Gastroesophageal sphincter (tissue), 4 donors: ENCODE measurements around the gene PRDM2. TPM values are rescaled to one million over a fixed set of nuclear protein-coding genes. Genes with fewer than 3 reads are reported as not detected.
A peak's percentile ranks its signal among the peaks of the same experiment; 100 is the strongest.

Experiments used
- ATAC-seq: fragments of 150-250 bp; one replicate; pipeline ENCODE4 v1.9.1; 2016; ENCODE audit warnings: mild to moderate bottlenecking, moderate library complexity
- H3K27ac ChIP-seq, 4 donors: fragments of 200-600 bp; sonication (generic) in 3 of 4; 1 replicate in 3 of 4; 2 replicates in 1 of 4; pipeline ENCODE4 v1.5.1; 2016 to 2019
- H3K27me3 ChIP-seq: fragments of 200-600 bp; sonication (generic); one replicate; pipeline ENCODE4 v1.5.1; 2019
- H3K36me3 ChIP-seq, 2 donors: fragments of 200-600 bp; sonication (generic); one replicate each; pipeline ENCODE4 v1.5.1; 2019; ENCODE audit warnings: control low read depth in 1 of 2
- H3K4me1 ChIP-seq, 3 donors: fragments of 200-600 bp; sonication (generic); 1 replicate in 2 of 3; 2 replicates in 1 of 3; pipeline ENCODE4 v1.5.1; 2016 to 2019; ENCODE audit warnings: control low read depth in 2 of 3
- H3K4me3 ChIP-seq, 2 donors: fragments of 200-600 bp; sonication (generic); one replicate each; pipeline ENCODE4 v1.5.1; 2019; ENCODE audit warnings: mild to moderate bottlenecking in 1 of 2, moderate library complexity in 1 of 2
- H3K9me3 ChIP-seq, 3 donors: fragments of 200-600 bp; sonication (generic); one replicate each; pipeline ENCODE4 v1.5.1; 2017 to 2019; ENCODE audit warnings: control low read depth in 2 of 3
- EP300 ChIP-seq: sonication (generic); formaldehyde crosslinking; IDR thresholded peaks from one replicate; pipeline ENCODE4 v1.6.1; 2017; ENCODE audit warnings: antibody characterized with exemption, mild to moderate bottlenecking
- POLR2A ChIP-seq, 2 donors: fragments of 450-650 bp; IDR thresholded peaks; one replicate each; pipeline ENCODE4 v1.6.1; 2017; ENCODE audit warnings: antibody characterized with exemption in 2 of 2, mild to moderate bottlenecking in 2 of 2, moderate library complexity in 1 of 2
- POLR2AphosphoS5 ChIP-seq: sonication (generic); formaldehyde crosslinking; IDR thresholded peaks from one replicate; pipeline ENCODE4 v1.6.1; 2017; ENCODE audit warnings: antibody characterized with exemption
- WGBS, 2 donors: methylation state at CpG; one replicate each; pipeline ENCODE4 v1.1.5; 2018; ENCODE audit warnings: low coverage in 1 of 2; 5-methylcytosine and 5-hydroxymethylcytosine counted together
- total RNA-seq, 4 donors: library from RNA; depleted of rRNA; stranded (reverse); fragments of >200 nt; gene quantifications; one replicate each; pipeline ENCODE4 v1.1.0, GENCODE V29; 2016
- TF ChIP-seq, protein P1 (sequence below), 4 experiments: fragments of 200-600 bp in 2 of 4; fragments of 450-650 bp in 2 of 4; sonication (generic) in 1 of 4; IDR thresholded peaks; one replicate each; pipeline ENCODE4 v1.5.1; 2017 to 2019; ENCODE audit warnings: antibody characterized with exemption in 4 of 4, mild to moderate bottlenecking in 2 of 4, moderate library complexity in 2 of 4

Gene PRDM2
- total RNA-seq, 4 donors from 2014 or later: 23.7 to 55.6 (median 43.0) TPM

DNA sequence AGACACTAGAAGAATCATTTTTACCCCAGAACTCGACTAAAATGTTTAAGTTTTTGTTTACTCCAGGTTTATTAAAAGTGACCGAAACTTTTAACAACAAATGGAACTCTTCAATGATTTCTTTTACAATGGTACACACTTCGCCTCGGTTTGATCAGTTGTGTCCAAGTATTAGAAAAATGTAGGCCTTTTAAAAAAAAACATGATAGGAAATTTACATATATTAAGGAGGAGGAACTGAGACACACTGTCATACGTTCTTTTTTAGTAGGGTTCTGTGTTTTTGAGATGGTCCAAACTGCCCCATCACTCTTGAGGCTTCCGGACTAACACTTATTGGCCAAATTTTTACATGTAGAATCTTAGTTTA is 1.3 kb downstream of the PRDM2 start:
- Histone ChIP-seq H3K36me3 (no peaks in the 10 kb centered on the region), H3K4me3 (peak overlapping the region; percentile 68 to 83), H3K27ac (peak overlapping the region in 3 of 4 donors; percentile 88 to 95 (median 89)), H3K9me3 (no peaks in the 10 kb centered on the region), H3K27me3 (no peaks in the 10 kb centered on the region), H3K4me1 (peaks cover 0 to 19% (median 4%) of the 10 kb centered on the region in 3 donors)
- ATAC-seq: no peak
- WGBS, 2 donors: 65 to 69% methylated on average over 6 of the region's 6 CpGs
- TF ChIP-seq EP300 (no peak), POLR2AphosphoS5 (no peak), POLR2A (IDR thresholded peaks at IDR 0.05) (no peak)
- TF ChIP-seq, protein P1, sequence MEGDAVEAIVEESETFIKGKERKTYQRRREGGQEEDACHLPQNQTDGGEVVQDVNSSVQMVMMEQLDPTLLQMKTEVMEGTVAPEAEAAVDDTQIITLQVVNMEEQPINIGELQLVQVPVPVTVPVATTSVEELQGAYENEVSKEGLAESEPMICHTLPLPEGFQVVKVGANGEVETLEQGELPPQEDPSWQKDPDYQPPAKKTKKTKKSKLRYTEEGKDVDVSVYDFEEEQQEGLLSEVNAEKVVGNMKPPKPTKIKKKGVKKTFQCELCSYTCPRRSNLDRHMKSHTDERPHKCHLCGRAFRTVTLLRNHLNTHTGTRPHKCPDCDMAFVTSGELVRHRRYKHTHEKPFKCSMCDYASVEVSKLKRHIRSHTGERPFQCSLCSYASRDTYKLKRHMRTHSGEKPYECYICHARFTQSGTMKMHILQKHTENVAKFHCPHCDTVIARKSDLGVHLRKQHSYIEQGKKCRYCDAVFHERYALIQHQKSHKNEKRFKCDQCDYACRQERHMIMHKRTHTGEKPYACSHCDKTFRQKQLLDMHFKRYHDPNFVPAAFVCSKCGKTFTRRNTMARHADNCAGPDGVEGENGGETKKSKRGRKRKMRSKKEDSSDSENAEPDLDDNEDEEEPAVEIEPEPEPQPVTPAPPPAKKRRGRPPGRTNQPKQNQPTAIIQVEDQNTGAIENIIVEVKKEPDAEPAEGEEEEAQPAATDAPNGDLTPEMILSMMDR (IDR thresholded peaks at IDR 0.05): no peak

DNA sequence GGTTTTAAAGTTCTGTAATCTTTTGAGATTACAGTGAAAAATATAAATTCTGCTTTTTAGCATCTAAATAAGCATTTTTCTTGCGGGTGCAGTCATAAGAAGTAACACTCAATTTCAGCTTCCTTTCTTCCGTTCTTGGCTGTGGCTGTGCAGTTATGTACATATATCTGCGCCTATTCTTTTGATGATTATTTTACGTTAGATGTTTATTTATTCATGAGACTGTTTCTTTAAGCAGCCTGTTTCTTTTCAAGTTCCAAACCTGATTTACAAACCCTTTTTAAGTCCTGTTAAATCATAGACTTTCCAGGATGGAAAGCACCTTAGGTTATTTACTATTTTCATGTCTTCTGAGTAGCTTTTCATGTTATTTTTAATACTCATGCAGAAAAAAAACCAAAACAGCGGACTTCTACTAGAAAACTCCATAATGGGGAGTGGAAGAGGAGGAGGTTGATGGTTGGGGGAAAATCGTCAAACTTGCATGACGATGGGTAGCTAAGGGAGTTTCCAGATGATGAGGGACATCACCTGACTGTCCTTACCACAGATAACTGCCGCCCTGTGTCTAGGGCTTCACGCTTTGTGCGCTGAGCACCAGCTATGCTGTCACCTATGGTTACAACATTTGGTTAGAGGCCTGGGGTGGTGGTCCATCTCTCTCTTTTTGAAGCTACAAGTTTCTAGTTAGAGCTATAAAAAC is 2.6 kb downstream of the PRDM2 start:
- Histone ChIP-seq H3K4me3 (no peak overlapping the region), H3K9me3 (no peaks in the 10 kb centered on the region), H3K27me3 (no peaks in the 10 kb centered on the region), H3K4me1 (peaks cover 0 to 28% (median 4%) of the 10 kb centered on the region in 3 donors), H3K27ac (no peak overlapping the region), H3K36me3 (no peaks in the 10 kb centered on the region)
- TF ChIP-seq, protein P1 (IDR thresholded peaks at IDR 0.05): no peak
- TF ChIP-seq EP300: no peak
- TF ChIP-seq POLR2A (IDR thresholded peaks at IDR 0.05): no peak
- no peak for TF ChIP-seq POLR2AphosphoS5
- ATAC-seq: no peak
- 83 to 89% methylated on average over 9 to 10 of the region's 10 CpGs for WGBS, 2 donors

DNA sequence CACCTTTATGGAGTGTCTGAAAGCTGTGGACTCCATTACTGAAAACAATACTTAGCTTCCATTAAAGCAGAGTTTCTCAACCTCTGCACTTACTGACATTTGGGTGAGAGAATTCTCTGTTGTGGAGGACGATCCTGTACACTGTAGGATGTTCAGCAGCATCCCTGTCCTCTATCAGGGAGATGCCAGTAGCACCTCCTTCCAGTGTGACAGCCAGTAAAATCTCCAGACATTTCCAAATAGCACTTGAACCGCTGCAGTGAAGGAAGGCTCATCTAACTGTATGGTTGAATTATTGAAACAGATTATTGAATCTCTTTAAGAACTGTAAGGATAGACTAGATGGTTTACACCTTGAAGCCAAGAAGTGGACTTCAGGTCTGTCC is 3.1 kb downstream of the PRDM2 start:
- no peaks in the 10 kb centered on the region for H3K27me3 ChIP-seq
- no peak for ATAC-seq
- no peak for TF ChIP-seq POLR2AphosphoS5
- TF ChIP-seq EP300: no peak
- TF ChIP-seq, protein P1 (IDR thresholded peaks at IDR 0.05): no peak
- TF ChIP-seq POLR2A (IDR thresholded peaks at IDR 0.05): no peak
- no peak overlapping the region for H3K27ac ChIP-seq
- H3K36me3 ChIP-seq: no peaks in the 10 kb centered on the region
- H3K9me3 ChIP-seq: no peaks in the 10 kb centered on the region
- H3K4me3 ChIP-seq: no peak overlapping the region
- peaks cover 0 to 29% (median 4%) of the 10 kb centered on the region in 3 donors for H3K4me1 ChIP-seq
- 75 to 88% methylated on average over 2 of the region's 2 CpGs for WGBS, 2 donors

DNA sequence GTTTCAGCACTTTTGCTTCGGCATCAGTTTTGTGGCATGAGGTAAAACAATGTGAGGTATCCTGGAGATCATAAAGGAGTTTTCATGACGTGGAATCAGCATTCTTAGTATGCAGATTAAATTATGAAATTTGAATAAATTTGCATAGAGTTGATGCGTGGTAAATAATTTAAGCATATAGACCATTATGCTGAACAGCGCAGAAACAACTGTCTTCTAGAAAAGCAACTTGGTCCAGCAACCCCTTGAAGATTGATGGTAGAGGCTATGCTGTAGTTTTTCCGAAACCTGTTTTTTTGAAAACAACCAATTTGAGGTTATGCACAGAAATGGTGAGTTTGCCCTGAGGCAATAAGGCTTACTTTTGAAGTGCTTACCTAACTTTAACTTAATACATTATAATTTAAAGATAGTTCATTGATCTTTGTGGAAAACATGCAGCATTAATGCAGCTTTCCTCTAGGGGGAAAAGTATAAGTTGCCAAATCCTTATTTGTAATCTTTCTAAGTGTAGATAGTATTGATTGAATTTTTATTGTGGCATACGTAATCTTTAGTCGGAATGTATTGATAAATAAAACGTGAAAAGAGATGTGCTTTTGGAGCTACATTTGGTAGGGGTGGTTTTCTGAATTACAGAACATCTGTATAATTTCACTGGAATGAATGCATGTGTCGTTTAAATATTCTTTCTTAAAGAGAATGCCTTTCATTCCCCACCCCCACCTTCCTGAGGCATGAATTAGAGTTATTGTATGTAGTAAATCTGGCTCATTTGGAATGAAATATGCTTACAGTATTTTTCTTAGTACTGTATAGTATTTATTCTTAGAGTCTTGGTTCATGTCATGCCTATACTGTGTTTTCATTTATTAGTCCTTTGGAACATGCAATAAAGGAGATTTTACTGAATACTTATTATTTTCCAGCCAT is 3.8 kb downstream of the PRDM2 start:
- no peak overlapping the region for H3K4me3 ChIP-seq
- H3K4me1 ChIP-seq: peaks cover 0 to 29% (median 4%) of the 10 kb centered on the region in 3 donors
- TF ChIP-seq EP300: no peak
- TF ChIP-seq, protein P1 (IDR thresholded peaks at IDR 0.05): no peak
- TF ChIP-seq POLR2AphosphoS5: no peak
- TF ChIP-seq POLR2A (IDR thresholded peaks at IDR 0.05): no peak
- 78 to 81% methylated on average over 8 of the region's 9 CpGs for WGBS, 2 donors
- no peaks in the 10 kb centered on the region for H3K27me3 ChIP-seq
- H3K36me3 ChIP-seq: no peaks in the 10 kb centered on the region
- H3K9me3 ChIP-seq: no peaks in the 10 kb centered on the region
- H3K27ac ChIP-seq: no peak overlapping the region
- ATAC-seq: no peak
